Parathyroid adenoma (tissue), 2 donors: Measurements from ENCODE around the gene HLF.

ENCODE experiments used
- H2AFZ ChIP-seq: fragments of 300-600 bp; sonication (generic); one replicate; pipeline ENCODE4 v1.7.0; 2017; ENCODE audit warnings: antibody characterized with exemption, mild to moderate bottlenecking
- H3K27ac ChIP-seq: fragments of 300-600 bp; sonication (generic); one replicate; pipeline ENCODE4 v1.7.0; 2017
- H3K27me3 ChIP-seq: fragments of 300-600 bp; sonication (generic); one replicate; pipeline ENCODE4 v1.7.0; 2017; ENCODE audit warnings: low read length; ENCODE audit not compliant: control insufficient read depth, insufficient read depth
- H3K36me3 ChIP-seq: fragments of 300-600 bp; sonication (generic); one replicate; pipeline ENCODE4 v1.7.0; 2017; ENCODE audit warnings: low read length; ENCODE audit not compliant: control insufficient read depth, insufficient read depth
- H3K4me1 ChIP-seq: fragments of 300-600 bp; sonication (generic); one replicate; pipeline ENCODE4 v1.7.0; 2017; ENCODE audit warnings: control low read depth
- H3K4me2 ChIP-seq: fragments of 300-600 bp; sonication (generic); one replicate; pipeline ENCODE4 v1.7.0; 2017; ENCODE audit warnings: low read length
- H3K4me3 ChIP-seq: fragments of 300-600 bp; sonication (generic); one replicate; pipeline ENCODE4 v1.7.0; 2017; ENCODE audit warnings: low read depth, low read length
- H3K79me2 ChIP-seq: fragments of 300-600 bp; sonication (generic); one replicate; pipeline ENCODE4 v1.7.0; 2017; ENCODE audit warnings: control low read depth
- H3K9ac ChIP-seq: fragments of 300-600 bp; sonication (generic); one replicate; pipeline ENCODE4 v1.7.0; 2017; ENCODE audit warnings: mild to moderate bottlenecking
- H3K9me3 ChIP-seq: fragments of 300-600 bp; sonication (generic); one replicate; pipeline ENCODE4 v1.7.0; 2017; ENCODE audit warnings: low read length; ENCODE audit not compliant: control insufficient read depth
- CTCF ChIP-seq: fragments of 300-600 bp; sonication (generic); IDR thresholded peaks from one replicate; pipeline ENCODE4 v1.7.0; 2017; ENCODE audit warnings: antibody characterized with exemption, mild to moderate bottlenecking
- donor health status: primary hyperparathyroidism.

HLF gene

GRCh38 chr17:55246583-55246982, 18.2 kb upstream of the HLF start:
- Histone ChIP-seq H3K4me1 (no peaks in the 10 kb centered on the region), H3K4me2 (no peak overlapping the region), H3K4me3 (no peak overlapping the region), H2AFZ (no peak overlapping the region), H3K27me3 (no peaks in the 10 kb centered on the region), H3K36me3 (no peaks in the 10 kb centered on the region), H3K79me2 (no peaks in the 10 kb centered on the region), H3K9ac (no peak overlapping the region), H3K9me3 (no peaks in the 10 kb centered on the region), H3K27ac (no peak overlapping the region)
- no peak for TF ChIP-seq CTCF

GRCh38 chr17:55248077-55248476, 16.7 kb upstream of the HLF start:
- Histone ChIP-seq H3K36me3 (no peaks in the 10 kb centered on the region), H2AFZ (no peak overlapping the region), H3K27ac (no peak overlapping the region), H3K9me3 (no peaks in the 10 kb centered on the region), H3K4me3 (no peak overlapping the region), H3K9ac (no peak overlapping the region), H3K4me2 (no peak overlapping the region), H3K79me2 (no peaks in the 10 kb centered on the region), H3K27me3 (no peaks in the 10 kb centered on the region), H3K4me1 (no peaks in the 10 kb centered on the region)
- TF ChIP-seq CTCF = no peak

- Histone ChIP-seq H3K79me2 (no peaks in the 10 kb centered on the region), H3K4me2 (no peak overlapping the region), H3K36me3 (no peaks in the 10 kb centered on the region), H3K9ac (no peak overlapping the region), H3K9me3 (no peaks in the 10 kb centered on the region), H3K4me3 (no peak overlapping the region), H3K27me3 (no peaks in the 10 kb centered on the region), H3K4me1 (no peaks in the 10 kb centered on the region), H3K27ac (no peak overlapping the region), H2AFZ (no peak overlapping the region)
- TF ChIP-seq CTCF = no peak
Observed at GRCh38 chr17:55249861-55250260, 14.9 kb upstream of the HLF start.

GRCh38 chr17:55254375-55254774, 10.4 kb upstream of the HLF start:
- no peaks in the 10 kb centered on the region for H3K9me3 ChIP-seq
- H3K4me2 ChIP-seq = no peak overlapping the region
- H3K79me2 ChIP-seq = no peaks in the 10 kb centered on the region
- H3K4me3 ChIP-seq = no peak overlapping the region
- no peak overlapping the region for H3K9ac ChIP-seq
- no peaks in the 10 kb centered on the region for H3K27me3 ChIP-seq
- TF ChIP-seq CTCF = no peak
- H2AFZ ChIP-seq = no peak overlapping the region
- H3K4me1 ChIP-seq = no peaks in the 10 kb centered on the region
- no peaks in the 10 kb centered on the region for H3K36me3 ChIP-seq
- H3K27ac ChIP-seq = no peak overlapping the region

- Histone ChIP-seq H3K36me3 (no peaks in the 10 kb centered on the region), H3K4me2 (no peak overlapping the region), H3K79me2 (no peaks in the 10 kb centered on the region), H3K9ac (no peak overlapping the region), H3K9me3 (no peaks in the 10 kb centered on the region), H3K27me3 (no peaks in the 10 kb centered on the region), H3K4me3 (no peak overlapping the region), H2AFZ (no peak overlapping the region), H3K27ac (no peak overlapping the region), H3K4me1 (peaks cover 4% of the 10 kb centered on the region)
- no peak for TF ChIP-seq CTCF
Observed at GRCh38 chr17:55258578-55259135, 6.1 kb upstream of the HLF start.
